Coronary artery (tissue), 2 donors: ENCODE results near the gene B3GNT2.
"Not testable (repeated sequence)": the region's sequence is repeated elsewhere in the genome, so short reads cannot be mapped to it uniquely, and the experiment has no call there.

ENCODE experiments used
- DNase-seq: peaks from one replicate; pipeline ENCODE4 v3.0.0-alpha.2; 2017; ENCODE audit warnings: low spot score
- H3K27ac ChIP-seq, 2 donors: fragments of 200-600 bp; sonication (generic); one replicate each; pipeline ENCODE4 v1.5.1; 2016 to 2019
- H3K4me3 ChIP-seq: fragments of 200-600 bp; sonication (generic); 2 replicates; pipeline ENCODE4 v1.5.1; 2016; ENCODE audit warnings: mild to moderate bottlenecking, moderate library complexity
- TF ChIP-seq, protein P1 (sequence below): fragments of 200-600 bp; sonication (generic); IDR thresholded peaks from one replicate; pipeline ENCODE4 v1.5.1; 2019; ENCODE audit warnings: antibody characterized with exemption

The B3GNT2 gene

DNA sequence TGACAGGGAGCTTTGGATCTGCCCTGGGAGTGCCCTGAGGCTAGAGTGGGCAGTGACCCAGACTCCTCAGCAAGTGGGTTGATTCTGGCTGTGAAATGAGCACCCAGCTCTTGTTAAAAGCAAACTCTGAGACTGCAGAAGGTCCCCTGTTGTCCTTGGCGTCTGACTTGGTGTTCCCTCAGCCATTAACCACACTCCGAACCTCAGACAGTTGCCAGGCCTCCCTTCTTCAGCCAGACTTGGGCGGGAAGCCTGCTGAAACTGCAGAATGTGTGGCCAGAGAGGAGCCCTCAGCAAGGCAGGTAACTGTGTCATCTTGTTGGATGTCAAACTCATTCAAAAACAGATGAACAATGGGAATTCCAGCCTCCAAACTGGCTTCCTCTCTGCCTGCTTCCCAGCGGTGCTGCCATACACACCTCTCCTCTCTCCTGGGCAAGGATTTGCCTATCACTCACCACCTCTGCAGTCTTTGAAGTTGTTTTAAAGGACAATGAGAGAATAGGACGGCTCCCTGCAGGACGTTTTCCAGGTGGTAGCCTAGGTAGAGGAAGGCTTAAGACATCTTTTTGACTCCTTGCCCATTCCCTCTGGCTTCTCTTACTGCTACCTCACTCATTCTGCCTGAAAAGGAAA, 38.9 kb upstream of the B3GNT2 start:
- DNase-seq: no peak
- TF ChIP-seq, protein P1, sequence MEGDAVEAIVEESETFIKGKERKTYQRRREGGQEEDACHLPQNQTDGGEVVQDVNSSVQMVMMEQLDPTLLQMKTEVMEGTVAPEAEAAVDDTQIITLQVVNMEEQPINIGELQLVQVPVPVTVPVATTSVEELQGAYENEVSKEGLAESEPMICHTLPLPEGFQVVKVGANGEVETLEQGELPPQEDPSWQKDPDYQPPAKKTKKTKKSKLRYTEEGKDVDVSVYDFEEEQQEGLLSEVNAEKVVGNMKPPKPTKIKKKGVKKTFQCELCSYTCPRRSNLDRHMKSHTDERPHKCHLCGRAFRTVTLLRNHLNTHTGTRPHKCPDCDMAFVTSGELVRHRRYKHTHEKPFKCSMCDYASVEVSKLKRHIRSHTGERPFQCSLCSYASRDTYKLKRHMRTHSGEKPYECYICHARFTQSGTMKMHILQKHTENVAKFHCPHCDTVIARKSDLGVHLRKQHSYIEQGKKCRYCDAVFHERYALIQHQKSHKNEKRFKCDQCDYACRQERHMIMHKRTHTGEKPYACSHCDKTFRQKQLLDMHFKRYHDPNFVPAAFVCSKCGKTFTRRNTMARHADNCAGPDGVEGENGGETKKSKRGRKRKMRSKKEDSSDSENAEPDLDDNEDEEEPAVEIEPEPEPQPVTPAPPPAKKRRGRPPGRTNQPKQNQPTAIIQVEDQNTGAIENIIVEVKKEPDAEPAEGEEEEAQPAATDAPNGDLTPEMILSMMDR: no peak
- Histone ChIP-seq H3K27ac (no peak overlapping the region), H3K4me3 (no peak overlapping the region)

DNA sequence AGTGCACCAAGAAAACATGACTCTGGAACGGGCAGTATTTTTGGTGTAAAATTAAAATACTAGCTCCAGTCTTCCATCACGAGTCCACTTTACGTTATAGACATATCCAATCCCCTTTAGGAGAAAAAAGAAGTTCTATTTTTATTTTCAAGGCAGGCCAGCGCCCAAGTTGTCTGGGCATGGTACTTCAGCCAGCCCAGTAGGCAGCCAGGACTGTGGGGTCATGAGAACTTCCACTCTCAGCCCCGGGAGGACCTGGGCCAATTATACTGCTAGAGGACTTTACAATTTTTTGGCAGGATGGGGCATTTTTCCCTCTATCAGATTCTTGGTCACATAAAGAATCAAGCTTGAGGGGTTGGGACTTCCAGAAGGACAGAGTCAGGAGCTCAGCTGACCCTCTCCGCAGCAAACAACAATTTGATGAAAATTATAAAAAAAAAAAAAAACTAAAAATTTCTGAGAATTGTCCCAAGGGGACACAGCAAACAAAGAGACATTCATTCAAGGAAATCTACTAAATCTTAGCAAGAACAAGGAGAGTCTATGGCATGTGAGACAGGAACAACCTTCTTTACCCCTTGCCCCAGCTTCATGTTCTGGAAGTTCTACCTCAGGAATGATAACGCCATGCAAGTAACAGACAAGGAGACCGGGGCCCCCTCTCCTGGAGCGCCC, 37.3 kb upstream of the B3GNT2 start:
- no peak overlapping the region for H3K4me3 ChIP-seq
- TF ChIP-seq, protein P1: no peak
- no peak for DNase-seq
- peak overlapping the region; percentile 37 for H3K27ac ChIP-seq

DNA sequence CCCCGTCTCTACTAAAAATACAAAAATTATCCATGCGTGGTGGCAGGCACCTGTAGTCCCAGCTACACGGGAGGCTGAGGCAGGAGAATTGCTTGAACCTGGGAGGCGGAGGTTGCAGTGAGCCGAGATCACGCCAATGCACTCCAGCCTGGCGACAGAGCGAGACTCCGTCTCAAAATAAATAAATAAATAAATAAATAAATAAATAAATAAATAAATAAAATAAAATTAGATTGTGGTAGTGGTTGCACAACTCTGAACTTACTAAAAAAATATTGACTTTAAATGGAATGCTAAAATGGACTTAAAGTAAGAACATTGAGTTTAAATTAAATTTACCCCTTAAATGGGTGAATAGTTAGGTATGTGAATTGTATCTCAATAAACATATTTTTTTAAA, 35.2 kb upstream of the B3GNT2 start:
- H3K4me3 ChIP-seq, H3K27ac ChIP-seq, DNase-seq: not testable (repeated sequence)

DNA sequence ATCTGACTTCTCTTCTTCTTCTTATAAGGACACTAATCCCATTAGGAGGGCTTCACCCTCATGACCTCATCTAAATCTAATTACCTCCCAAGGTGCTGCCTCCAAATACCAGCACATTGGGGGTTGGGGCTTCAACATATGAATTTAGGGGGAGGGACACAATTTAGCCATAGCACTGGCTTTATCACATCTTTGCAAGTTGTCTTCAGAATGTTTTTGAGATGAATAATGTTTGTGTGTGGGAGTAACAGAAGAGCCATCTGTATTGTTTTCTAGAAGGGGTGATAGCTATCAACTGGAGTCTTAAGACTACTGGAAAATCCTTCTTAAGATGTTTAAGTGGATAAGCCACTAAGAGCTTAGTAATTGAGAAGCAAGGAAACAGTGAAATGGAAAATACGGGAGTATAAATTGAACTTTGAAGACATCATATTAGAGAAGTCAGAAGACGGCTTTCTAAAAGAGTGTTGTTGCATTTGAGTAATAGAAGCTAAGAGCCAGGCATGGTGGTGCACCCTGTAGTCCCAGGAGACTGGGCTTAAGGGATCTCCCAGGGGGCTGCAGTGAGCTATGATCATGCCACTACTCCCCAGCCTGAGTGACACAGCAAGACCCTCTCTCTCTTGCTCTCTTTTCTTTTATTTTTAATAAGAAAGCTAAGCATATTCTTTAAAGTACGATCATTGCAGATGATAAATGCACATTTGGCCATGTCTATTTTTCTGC, 32.6 kb upstream of the B3GNT2 start:
- TF ChIP-seq, protein P1: no peak
- Histone ChIP-seq H3K4me3 (no peak overlapping the region), H3K27ac (no peak overlapping the region)
- no peak for DNase-seq

DNA sequence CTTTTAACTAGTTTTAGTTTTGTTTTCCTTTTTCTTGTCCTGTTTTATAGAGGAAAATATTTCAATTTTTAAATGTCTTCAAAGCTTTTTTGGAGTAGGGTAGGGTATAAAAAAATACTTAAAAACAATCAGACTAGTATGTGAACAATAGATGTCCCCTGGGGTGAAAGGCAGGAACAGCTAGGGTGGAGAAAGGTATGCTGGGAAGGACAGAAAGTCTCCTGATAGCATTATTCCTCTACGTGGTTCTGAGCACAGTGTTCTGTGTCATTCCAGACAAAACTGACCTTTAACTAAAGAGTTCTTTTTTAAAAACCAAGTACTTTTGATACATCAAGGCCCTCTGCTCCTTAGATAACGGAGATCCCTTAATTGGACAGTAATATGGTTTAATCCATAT, 32.1 kb upstream of the B3GNT2 start:
- DNase-seq: no peak
- TF ChIP-seq, protein P1: no peak
- no peak overlapping the region for H3K4me3 ChIP-seq
- no peak overlapping the region for H3K27ac ChIP-seq

DNA sequence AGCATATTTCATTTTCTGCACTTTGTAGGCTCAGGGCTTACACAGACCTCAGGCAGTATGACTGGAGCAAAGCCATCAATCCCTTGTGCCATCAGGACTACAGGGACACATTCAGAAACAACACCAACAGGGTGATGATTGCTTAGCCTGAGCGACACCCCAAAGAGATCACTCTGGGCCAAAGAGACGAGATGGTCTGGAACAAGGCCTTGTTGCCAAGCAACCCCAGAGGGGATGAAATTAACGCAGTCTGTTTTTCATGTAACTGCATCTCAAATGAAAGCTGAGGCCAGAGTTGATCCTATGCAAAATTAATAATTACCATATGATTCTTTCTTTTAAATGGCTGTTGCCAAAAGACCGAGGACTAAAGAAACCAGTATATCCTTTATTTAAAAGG, 20.2 kb upstream of the B3GNT2 start:
- H3K4me3 ChIP-seq: no peak overlapping the region
- TF ChIP-seq, protein P1: no peak
- H3K27ac ChIP-seq: no peak overlapping the region
- no peak for DNase-seq

DNA sequence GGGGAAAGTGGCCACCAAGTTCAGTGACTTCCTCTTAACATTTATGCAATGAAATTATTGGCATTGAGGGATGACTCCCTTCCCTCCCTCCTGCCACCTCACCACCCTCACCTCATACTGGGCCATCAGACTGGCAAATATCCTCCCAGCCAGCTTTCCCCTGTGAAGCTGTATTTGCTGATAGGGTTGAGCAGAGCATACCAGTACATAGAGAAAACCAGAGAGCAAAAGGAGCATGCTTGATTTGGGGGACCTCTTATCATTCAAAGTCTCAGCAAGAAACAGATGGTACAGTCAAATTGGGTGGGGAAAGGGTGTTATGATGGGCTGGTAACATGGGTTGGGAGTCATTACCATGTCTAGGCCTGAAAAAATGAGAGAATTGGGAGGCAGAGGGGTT, 19.1 kb upstream of the B3GNT2 start:
- DNase-seq: no peak
- TF ChIP-seq, protein P1: no peak
- H3K27ac ChIP-seq: peak overlapping the region in 1 of 2 donors; percentile 14

More for the DNA sequence above, 19.1 kb upstream of the B3GNT2 start:
- no peak overlapping the region for H3K4me3 ChIP-seq
